DMS 273 (cell line): ENCODE measurements around the gene C19orf73.

ENCODE experiments used
- DNase-seq: peaks from one replicate; lab custom pipeline; 2025; ENCODE audit not compliant: unreplicated experiment; lab: John Stamatoyannopoulos, UW

C19orf73 gene, protein sequence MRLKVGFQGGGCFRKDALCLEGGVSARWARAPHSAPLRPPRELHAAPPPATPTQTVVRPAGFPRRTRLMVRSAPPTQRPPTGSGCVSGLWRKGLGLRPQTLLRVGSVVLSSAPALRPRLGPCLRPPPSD

DNA sequence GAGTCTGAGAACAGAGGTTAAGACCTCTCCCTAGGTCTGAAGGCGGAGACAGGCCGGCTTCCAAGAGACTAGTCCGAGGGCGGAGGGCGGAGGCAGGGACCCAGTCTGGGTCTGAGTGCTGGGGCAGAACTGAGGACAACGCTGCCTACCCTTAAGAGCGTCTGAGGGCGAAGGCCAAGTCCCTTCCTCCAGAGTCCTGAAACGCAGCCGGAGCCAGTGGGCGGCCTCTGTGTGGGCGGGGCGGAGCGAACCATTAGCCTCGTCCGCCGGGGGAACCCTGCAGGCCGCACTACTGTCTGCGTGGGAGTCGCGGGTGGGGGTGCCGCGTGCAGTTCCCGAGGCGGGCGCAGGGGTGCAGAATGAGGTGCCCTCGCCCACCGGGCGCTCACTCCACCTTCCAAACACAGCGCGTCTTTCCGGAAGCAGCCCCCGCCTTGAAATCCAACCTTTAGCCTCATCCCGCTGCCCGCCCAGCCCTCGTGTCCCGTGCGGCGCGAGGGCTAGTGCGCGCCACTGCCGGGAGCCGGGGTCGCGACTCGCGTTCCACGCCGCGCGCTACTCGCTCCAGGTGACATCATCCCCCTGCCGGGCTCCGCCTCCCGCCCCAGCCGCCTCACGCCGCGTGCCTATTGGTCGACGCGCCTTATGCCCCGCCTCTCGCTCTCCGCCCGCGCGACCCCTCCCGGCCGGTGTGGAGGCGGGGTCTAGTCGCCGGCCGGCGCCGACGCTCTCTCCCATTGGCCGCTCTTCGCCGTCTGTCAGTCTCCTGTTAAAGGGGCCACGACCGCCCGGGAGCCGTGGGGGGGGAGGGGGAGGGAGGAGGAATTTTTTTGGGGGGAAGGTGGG lies at the start of gene C19orf73:
TSS of gene C19orf73 (minus strand) at position 579 of the 846 bp plus-strand sequence. CDS start at position 458, 121 bp downstream.
- DNase-seq: peak; percentile 97

DNA sequence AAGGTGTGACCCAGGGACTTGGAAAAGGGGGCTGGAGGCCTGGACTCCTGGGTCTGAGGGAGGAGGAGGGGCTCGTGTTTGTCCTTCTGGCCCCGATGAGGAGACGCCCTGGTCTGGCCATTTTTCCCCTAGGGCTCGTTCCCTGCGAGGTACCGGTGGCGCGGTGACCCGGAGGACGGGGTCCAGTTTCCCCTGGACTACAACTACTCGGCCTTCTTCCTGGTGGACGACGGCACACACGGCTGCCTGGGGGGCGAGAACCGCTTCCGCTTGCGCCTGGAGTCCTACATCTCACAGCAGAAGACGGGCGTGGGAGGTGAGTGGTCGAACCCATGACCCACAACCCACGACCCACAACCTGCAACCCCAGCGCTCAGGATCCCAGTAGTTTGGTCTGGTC lies 49.5 kb upstream of the C19orf73 start:
- DNase-seq: no peak

DNA sequence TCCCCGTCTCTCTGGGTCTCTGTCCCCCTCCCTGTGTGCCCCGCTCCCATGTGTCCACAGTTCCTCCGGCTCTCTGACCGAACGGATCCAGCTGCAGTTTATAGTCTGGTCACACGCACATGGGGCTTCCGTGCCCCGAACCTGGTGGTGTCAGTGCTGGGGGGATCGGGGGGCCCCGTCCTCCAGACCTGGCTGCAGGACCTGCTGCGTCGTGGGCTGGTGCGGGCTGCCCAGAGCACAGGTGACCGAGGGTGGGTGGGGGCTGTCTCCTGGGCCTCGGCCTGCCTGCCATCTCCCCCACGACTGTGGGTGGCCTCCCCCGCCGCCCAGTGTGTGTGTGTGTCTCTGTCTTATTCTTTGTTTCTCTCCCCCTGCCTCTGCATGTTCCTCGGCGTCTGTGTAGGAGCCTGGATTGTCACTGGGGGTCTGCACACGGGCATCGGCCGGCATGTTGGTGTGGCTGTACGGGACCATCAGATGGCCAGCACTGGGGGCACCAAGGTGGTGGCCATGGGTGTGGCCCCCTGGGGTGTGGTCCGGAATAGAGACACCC lies 49.0 kb upstream of the C19orf73 start:
- no peak for DNase-seq

DNA sequence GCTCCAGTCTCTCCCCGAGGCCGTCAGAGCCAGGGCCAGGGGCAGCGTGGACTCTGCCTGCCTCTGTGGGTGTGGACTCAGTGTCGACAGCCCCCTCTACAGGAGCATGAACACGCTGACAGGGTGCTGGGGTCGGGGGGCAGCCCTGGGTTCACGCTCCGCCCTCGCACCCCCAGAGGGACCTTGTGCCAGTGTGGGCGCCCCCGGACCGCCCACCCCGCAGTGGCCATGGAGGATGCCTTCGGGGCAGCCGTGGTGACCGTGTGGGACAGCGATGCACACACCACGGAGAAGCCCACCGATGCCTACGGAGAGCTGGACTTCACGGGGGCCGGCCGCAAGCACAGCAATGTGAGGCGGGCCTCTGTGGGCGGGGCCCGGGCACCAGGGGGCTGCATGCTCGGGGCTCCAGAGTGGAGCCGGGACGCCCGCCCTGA lies 46.9 kb upstream of the C19orf73 start:
- DNase-seq: no peak

DNA sequence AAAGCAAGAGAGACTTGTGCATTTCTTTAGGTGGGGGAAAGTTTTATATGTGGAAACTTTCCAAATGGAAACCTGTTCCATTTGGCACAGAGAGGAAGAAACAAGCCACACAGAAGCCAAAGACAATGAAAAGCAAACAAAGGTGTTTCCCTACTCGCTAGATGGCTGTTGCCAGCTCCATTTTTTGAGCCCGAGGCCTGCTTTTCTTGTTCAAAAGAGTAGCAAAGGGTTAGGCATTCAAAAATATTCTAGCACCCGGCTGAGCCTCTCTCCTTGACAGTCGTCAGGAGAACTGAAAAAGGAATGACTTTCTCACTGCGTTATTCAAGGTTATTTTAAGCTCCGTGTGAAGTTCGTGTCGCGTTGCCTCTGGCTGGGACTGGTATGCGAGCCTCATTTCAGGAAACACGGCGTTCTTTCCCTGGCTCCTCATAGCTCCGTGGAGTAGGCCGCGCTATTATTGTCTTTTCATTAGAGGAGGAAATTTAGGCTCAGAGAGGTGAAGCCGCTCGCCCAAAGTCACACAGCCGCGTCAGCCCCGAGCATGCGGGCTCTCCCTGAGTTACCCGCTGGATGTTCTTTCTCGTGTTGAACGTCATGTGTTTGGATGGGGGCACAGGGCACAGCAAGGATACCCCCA lies 46.3 kb upstream of the C19orf73 start:
- no peak for DNase-seq

DNA sequence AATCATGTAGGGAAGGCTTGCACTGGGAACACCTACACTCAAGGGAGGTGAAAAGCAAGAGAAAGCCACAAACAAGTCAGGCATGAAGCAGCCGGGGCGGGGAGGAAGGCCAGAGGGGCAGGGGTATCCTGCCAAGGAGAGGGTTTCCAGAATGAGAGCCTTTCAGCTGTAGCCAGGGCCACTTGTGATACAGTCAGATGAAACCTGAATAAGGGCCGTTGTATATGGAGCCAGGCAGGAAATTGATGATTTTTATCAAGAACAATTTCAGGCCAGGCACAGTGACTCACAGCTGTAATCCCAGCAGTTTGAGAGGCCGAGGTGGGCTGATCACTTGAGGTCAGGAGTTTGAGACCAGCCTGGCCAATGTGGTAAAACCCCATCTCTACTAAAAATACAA lies 43.0 kb upstream of the C19orf73 start:
- DNase-seq: no peak

DNA sequence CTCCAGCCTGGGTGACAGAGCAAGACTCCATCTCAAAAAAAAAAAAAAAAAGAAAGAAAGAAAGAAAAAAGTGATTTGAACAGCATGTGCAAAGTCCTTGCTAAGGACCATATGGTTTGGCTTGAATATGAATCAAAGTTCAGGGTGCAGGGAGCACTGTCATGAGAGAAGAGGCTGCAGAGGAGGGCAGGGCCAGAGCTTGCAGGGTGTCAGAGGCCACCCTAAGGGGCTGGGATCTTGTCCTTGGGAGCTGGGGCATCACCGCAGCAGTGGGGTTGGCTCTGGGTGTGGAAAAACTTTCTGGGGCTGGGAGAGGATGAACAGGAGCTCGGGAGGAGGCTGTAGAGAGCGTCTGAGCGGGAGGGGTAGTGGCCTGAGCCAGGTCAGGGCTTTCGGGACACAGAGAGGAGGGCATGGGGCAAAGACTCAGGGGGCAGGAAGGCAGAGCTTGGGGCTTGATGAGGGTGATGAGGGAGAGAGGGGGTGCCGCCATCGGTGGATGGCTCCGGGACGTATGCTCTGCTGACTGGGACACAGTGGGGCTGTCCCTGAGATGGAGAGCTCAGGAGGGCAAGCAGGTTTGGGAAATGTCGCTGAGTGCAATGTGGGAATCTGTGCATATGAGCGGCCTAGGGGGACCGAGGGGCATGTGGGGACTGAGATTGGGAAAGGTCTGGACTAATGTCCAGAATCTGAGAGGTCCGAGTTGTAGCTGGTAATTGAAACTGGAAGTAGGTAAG lies 41.7 kb upstream of the C19orf73 start:
- no peak for DNase-seq

DNA sequence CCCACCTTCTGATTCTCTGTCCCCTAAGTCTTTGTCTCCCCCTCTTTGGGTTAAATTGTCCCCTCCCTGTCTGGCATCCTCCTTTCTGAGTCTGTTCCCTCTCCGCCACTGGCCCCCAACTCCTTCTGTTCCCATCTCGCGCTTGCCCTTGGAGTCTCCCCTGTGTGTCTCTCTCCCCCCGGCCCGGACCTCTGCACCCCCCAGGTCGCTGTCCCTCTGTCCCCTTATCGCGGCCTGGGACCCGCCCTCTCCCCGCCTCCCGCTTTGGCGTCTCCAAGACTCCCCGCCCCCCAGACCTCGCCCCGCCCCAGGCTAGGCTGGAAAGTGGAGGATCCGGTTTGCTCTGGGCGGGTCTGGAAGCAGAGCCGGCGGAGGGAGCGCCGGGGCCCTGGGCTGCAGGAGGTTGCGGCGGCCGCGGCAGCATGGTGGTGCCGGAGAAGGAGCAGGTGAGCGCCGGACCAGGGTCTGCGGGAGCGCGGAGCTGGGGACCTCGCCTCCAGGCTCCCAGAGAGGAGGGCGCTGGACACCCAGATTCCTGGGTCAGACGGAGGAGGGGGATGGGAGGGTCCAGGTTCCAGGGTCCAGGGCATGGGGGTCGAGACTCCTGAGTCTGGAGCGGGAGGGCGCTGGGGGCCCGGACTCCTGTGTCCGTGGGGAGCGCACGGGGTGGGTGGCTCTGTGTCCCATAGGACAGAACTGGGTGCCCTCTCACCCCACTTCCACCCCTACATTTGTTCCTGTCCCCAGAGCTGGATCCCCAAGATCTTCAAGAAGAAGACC lies 38.7 kb upstream of the C19orf73 start, which contains the start of gene TRPM4:
TSS of gene TRPM4 (plus strand) at position 348 of the 780 bp plus-strand sequence. CDS start at position 423, 75 bp downstream.
- DNase-seq: peak; percentile 93

DNA sequence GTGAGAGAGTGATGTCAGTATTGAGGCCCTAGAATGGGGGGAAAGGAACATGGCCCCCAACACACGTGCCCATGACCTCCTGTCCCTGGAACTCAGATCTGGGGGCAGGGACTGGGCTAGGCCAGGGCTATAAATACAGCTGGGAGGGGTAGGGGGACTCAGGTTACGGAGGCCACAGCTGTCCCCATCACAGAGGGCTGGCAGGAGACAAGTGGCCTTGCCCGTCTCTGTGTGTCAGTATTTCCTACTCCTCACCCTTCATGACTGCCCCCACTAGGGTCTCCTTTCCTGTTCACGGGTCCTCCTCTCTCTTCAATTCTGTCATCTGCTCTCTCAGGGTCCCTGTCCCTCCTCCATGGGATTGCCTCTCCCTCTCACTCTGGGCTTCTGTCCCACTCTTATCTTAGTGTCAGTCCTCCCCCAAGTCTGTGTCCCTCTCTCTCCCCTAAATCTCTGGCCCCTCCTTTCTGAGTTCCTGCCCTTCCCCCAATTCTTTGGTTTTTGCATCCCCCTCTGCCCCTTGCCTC lies 36.9 kb upstream of the C19orf73 start:
- DNase-seq: peak; percentile 45

DNA sequence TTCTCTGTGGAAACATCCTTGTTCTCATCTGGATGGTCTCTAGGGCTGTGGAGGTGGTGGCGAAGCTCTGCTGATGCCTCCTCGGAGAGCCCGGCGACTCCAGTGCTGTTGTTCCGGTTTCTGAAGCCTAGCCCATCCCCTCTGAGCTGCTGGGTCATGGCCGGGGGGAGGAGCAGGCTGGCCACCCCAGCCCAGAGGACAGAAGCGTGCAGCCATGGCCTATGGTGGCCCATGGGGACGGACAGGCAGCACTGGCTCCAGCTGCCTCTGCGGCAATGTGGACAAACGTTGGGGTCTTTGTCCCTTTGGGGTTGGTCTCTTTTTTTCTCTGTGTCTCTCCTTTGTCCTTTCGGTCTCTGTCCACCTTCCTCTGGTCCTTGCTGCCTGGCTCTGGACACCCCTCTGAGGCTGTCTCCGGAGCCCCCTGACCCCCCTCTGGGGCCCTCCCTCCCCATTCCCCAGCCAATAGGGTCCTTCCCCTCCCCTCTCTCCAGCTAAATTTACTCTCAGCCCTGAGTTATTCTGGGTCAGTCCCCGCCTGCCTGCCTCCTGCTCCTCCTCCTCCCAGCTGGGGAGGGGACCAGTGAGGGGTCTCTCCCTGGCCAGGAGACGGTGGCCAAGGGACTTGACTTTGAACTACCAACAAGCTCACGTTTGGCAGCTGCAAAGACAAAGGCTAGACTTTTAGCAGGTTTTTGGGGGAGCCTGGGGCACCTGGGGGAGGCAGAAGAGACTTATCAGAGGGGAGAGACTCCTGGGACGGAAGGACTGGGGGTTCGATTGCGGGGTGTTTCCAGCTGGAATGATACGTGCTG lies 36.3 kb upstream of the C19orf73 start, which contains the start of gene HRC:
TSS of gene HRC (minus strand) at position 392 of the 815 bp plus-strand sequence. CDS start at position 233, 159 bp downstream.
- DNase-seq: no peak

DNA sequence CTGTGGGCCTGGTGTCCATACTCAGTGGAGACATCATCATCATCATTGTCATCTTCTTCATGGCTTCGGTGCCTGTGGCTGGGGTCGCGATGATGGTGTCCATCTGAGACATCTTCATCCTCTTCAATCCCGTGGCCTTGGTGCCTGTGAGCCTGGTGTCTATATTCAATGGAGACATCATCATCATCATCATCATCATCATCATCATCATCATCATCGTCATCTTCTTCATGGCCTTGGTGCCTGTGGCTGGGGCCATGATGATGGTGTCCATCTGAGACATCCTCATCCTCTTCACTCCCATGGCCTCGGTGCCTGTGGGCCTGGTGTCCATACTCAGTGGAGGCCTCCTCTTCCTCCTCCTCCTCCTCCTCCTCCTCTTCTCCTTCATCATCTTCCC lies 35.3 kb upstream of the C19orf73 start:
- no peak for DNase-seq

DNA sequence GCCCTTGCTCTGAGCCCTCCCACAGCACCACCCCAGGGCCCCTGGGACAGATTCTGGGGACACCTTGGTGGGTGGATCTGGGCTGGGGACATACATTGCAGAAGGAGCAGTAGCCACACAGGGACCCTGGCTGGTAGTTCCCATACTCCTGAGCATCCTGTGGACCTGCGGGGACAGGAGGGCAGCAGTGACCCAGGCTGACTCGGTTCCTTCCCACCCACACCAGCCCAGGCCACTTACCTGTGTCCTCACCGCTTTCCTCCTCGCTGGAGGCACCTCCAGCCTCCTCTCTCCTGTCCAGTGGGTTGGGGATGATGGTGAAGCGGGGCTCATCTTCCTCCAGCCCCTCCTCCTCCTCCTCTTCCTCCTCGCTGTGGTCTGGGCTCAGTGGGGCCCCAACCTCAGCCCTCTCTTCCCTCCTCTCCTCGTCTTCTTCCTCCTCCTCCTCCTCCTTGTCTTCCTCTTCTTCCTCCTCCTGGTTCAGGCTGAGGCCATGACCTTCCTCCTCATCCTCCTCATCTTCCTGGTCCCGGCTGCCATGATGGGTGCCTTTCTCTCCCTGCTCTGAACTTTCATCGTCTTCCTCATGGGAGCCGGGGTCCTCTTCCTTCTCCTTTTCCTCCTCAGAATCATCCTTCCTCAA lies 34.3 kb upstream of the C19orf73 start:
- DNase-seq: no peak

DNA sequence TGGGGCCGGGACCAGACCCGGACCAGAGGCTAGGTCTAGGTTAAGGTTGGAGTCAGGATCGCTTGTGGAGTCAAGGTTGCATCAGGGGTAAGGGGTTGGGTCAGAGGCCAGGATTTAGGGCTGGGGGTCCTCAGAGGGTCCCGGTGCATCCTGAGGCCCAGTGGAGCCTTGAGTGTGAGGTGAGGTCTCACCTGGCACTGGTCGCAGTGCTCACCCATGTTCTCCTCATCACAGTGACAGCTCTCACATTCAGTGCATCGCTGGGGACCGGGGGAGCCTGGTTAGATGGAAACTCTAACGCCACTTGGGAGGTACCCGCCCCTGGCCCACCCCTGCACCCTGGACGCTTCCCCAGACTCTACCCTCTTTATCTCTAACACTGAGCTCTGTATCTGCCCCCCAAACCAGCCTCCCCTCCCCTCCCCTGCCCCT lies 33.2 kb upstream of the C19orf73 start:
- peak; percentile 57 for DNase-seq

DNA sequence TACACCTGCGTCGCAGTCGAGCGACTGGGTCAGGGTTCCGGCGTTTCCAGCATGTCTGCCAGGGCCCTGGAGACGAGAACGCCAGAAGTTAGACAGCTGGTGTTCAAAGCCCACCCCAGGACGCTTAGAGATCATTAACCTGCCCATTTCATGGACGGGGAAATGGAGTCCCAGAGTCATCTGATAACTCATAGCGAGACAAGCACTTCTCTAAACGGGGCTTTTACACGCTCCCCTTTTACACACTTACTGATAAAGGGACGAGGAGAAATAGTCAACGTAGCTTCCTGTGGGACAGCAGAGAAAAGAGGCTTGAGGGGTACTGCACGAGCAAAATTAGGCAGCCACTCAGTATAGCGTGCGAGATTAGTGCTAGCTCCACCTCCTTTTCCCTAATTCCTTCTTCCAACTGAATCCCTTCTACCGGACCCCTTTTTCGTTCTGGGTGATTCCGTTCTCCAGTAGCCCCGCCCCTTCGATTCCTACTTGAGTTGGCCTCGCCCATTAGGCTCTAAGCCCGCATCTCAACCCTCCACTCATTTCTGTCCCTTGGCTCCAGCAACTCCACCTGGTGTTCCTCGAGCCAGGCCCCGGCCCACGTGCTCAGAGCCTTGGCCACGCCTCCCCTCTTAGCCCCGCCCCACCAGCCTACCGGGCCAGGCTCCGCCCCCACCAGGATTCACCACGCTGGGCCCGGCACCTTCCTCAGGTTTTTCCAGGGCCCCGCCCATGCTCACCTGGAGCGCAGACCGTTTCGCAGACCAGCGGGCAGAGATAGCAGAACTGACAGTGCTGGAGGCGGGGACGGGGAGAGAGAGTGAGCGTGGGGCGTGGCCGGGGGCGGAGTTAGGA lies 32.5 kb upstream of the C19orf73 start:
- peak; percentile 96 for DNase-seq

DNA sequence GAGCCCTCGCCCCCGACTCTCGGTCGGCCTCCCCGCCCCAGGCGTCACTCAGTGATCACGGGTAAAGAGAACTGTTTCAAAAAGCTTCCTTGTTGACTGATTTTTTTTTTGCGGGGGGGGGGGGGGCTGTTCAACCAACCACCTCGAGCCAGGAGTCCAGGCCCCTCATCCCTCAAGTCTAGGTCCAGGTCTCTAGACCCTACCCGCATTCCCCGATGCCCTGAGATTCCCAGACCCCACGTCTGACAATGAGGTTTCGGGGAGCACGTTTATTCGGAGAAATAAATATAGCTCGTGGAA lies 32.0 kb upstream of the C19orf73 start:
- no peak for DNase-seq

DNA sequence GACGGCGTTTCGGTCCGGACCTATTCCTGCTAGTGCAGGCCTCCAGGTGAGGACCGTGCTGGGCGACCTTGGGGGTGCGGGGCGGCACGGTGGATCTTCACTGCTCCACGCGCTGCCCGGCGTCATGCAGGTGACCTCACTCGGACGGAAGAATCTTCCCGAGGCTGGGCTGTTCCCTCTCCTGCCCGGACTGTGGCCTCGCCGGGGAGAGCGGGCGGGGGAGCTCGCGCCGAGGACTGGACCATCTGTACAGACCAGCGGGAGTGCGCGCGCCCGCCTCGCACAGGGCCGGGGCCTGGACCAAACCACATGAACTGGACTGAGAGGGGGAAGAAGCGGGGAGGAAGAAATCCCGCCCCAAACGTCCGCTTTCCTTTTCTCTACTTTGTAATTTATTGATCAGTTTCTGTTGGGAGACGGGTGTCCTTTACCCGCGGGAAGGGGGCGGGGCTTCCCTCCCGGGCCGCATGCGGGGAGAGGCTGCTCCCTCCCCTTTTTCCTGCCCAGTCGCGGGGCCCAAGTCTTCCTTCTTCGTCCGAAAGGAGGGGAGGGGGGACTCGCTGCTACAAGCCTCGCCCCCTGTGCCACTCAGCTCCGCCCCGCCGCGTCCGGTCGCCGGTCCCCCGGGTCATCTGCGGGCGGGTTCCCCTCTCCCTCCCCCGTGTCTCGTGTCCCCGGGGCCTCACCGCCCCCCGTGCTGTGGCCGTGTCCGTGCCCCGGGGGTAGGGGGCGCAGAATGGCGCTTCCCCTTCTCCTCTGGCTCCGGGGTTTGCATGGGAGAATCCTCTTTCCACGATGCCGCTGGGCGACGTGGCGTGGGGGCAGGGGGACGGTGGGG lies 31.4 kb upstream of the C19orf73 start:
- peak; percentile 97 for DNase-seq

DNA sequence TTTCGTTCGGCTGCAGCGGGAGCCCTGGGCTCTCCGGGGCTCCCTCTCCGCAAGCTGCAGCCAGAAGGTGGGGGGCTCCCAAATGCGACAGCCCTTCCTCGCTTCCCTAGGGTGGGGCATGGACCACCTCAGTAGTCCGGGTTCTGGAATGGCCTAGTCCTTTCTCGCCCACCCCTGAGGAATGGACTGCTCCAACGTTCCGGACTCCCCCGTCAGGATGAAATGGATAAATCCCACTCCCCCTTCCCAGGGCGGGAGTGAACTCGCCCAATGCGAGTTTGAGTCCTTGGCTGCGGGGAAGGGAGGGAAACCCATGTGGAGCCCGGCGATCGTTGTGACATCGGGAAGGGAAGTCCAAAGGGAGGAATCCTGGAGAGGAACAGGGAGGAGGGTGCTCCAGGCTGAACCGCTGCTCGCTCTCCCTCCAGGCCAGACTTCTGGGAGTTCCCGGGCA lies 30.7 kb upstream of the C19orf73 start:
- DNase-seq: peak; percentile 96
